ENCODE measurements around the gene PWWP2B. TPM values are rescaled to one million over a fixed set of nuclear protein-coding genes. Genes with fewer than 3 reads are reported as not detected.
A peak's percentile ranks its signal among the peaks of the same experiment; 100 is the strongest.
"Not testable (repeated sequence)": the region's sequence is repeated elsewhere in the genome, so short reads cannot be mapped to it uniquely, and the experiment has no call there.

The PWWP2B gene
- polyA plus RNA-seq, 6 donors from 2014 or later: 3.3 to 10.3 (median 6.2) TPM

GRCh38 chr10:132376394-132376851 is 20.6 kb upstream of the PWWP2B start:
- Mint-ChIP-seq H3K4me3 (no peak overlapping the region), H3K4me1 (peaks cover 0 to 5% (median 4%) of the 10 kb centered on the region in 3 donors), H3K27ac (peak overlapping the region in 1 of 6 donors; percentile 40), H3K9me3 (no peaks in the 10 kb centered on the region), H3K27me3 (peaks cover 5 to 17% (median 12%) of the 10 kb centered on the region in 3 donors), H3K36me3 (peaks cover 0 to 8% of the 10 kb centered on the region in 2 donors)
- no peak for DNase-seq
- ATAC-seq (ENCODE audit: low read depth in 2 of 2): no peak

- Mint-ChIP-seq H3K4me1 (no peaks in the 10 kb centered on the region), H3K36me3 (peaks cover 0 to 8% of the 10 kb centered on the region in 2 donors), H3K27me3 (peaks cover 0 to 8% (median 6%) of the 10 kb centered on the region in 3 donors), H3K27ac (no peak overlapping the region), H3K4me3 (no peak overlapping the region), H3K9me3 (no peaks in the 10 kb centered on the region)
- ATAC-seq (ENCODE audit: low read depth in 2 of 2) (no peak), DNase-seq (no peak)
Measured at GRCh38 chr10:132377326-132377725, 19.7 kb upstream of the PWWP2B start.

- not testable (repeated sequence) for H3K9me3 Mint-ChIP-seq; H3K4me1 Mint-ChIP-seq; H3K27ac Mint-ChIP-seq; ATAC-seq (ENCODE audit: low read depth in 2 of 2); DNase-seq; H3K27me3 Mint-ChIP-seq; H3K4me3 Mint-ChIP-seq; H3K36me3 Mint-ChIP-seq
Measured at GRCh38 chr10:132379026-132379425, 18.0 kb upstream of the PWWP2B start.

GRCh38 chr10:132380986-132381385 is 16.0 kb upstream of the PWWP2B start:
- H3K27ac Mint-ChIP-seq; H3K4me1 Mint-ChIP-seq; ATAC-seq (ENCODE audit: low read depth in 2 of 2); H3K36me3 Mint-ChIP-seq; H3K27me3 Mint-ChIP-seq; DNase-seq; H3K9me3 Mint-ChIP-seq; H3K4me3 Mint-ChIP-seq: not testable (repeated sequence)

GRCh38 chr10:132381741-132382140 is 15.3 kb upstream of the PWWP2B start:
- no peaks in the 10 kb centered on the region for H3K9me3 Mint-ChIP-seq
- H3K27me3 Mint-ChIP-seq: peaks cover 0 to 8% (median 6%) of the 10 kb centered on the region in 3 donors
- H3K4me3 Mint-ChIP-seq: no peak overlapping the region
- peaks cover 0 to 12% (median 7%) of the 10 kb centered on the region in 3 donors for H3K4me1 Mint-ChIP-seq
- DNase-seq: no peak
- no peak for ATAC-seq (ENCODE audit: low read depth in 2 of 2)
- H3K27ac Mint-ChIP-seq: peak overlapping the region in 1 of 6 donors; percentile 70
- peaks cover 0 to 8% of the 10 kb centered on the region in 2 donors for H3K36me3 Mint-ChIP-seq

GRCh38 chr10:132382231-132382922 is 14.6 kb upstream of the PWWP2B start:
- peaks cover 2 to 15% (median 9%) of the 10 kb centered on the region in 3 donors for H3K4me1 Mint-ChIP-seq
- H3K27me3 Mint-ChIP-seq: peaks cover 0 to 8% (median 6%) of the 10 kb centered on the region in 3 donors
- DNase-seq (no peak), ATAC-seq (ENCODE audit: low read depth in 2 of 2) (no peak)
- H3K4me3 Mint-ChIP-seq: peak overlapping the region in 1 of 8 donors; percentile 47
- H3K36me3 Mint-ChIP-seq: peaks cover 0 to 8% of the 10 kb centered on the region in 2 donors
- H3K27ac Mint-ChIP-seq: no peak overlapping the region
- H3K9me3 Mint-ChIP-seq: no peaks in the 10 kb centered on the region

GRCh38 chr10:132383101-132383500 is 13.9 kb upstream of the PWWP2B start:
- no peak for ATAC-seq (ENCODE audit: low read depth in 2 of 2)
- Mint-ChIP-seq H3K4me3 (no peak overlapping the region), H3K4me1 (peaks cover 8 to 21% (median 15%) of the 10 kb centered on the region in 3 donors), H3K27me3 (peaks cover 0 to 8% (median 6%) of the 10 kb centered on the region in 3 donors), H3K27ac (peak overlapping the region in 1 of 6 donors; percentile 6), H3K9me3 (no peaks in the 10 kb centered on the region), H3K36me3 (peaks cover 0 to 8% of the 10 kb centered on the region in 2 donors)
- no peak for DNase-seq

GRCh38 chr10:132383751-132384196 is 13.2 kb upstream of the PWWP2B start:
- H3K4me1 Mint-ChIP-seq: peaks cover 8 to 21% (median 15%) of the 10 kb centered on the region in 3 donors
- H3K36me3 Mint-ChIP-seq: peaks cover 0 to 8% of the 10 kb centered on the region in 2 donors
- H3K4me3 Mint-ChIP-seq: no peak overlapping the region
- peaks cover 0 to 8% (median 6%) of the 10 kb centered on the region in 3 donors for H3K27me3 Mint-ChIP-seq
- H3K9me3 Mint-ChIP-seq: no peaks in the 10 kb centered on the region
- DNase-seq (no peak), ATAC-seq (ENCODE audit: low read depth in 2 of 2) (no peak)
- H3K27ac Mint-ChIP-seq: peak overlapping the region in 3 of 6 donors; percentile 16 to 93 (median 79)

- Mint-ChIP-seq H3K36me3 (no peaks in the 10 kb centered on the region), H3K27ac (peak overlapping the region; percentile 24 to 93 (median 76)), H3K4me3 (peak overlapping the region in 2 of 8 donors; percentile 41 to 61), H3K9me3 (no peaks in the 10 kb centered on the region), H3K27me3 (no peaks in the 10 kb centered on the region), H3K4me1 (peaks cover 8 to 21% (median 15%) of the 10 kb centered on the region in 3 donors)
- DNase-seq: no peak
- no peak for ATAC-seq (ENCODE audit: low read depth in 2 of 2)
Measured at GRCh38 chr10:132384618-132385388, 12.2 kb upstream of the PWWP2B start.

GRCh38 chr10:132385389-132385667 is 11.7 kb upstream of the PWWP2B start:
- Mint-ChIP-seq H3K27ac (peak overlapping the region in 5 of 6 donors; percentile 60 to 93 (median 81)), H3K36me3 (no peaks in the 10 kb centered on the region), H3K4me3 (peak overlapping the region in 1 of 8 donors; percentile 41), H3K4me1 (peaks cover 8 to 21% (median 15%) of the 10 kb centered on the region in 3 donors), H3K9me3 (no peaks in the 10 kb centered on the region), H3K27me3 (no peaks in the 10 kb centered on the region)
- DNase-seq (no peak), ATAC-seq (ENCODE audit: low read depth in 2 of 2) (no peak)

- ATAC-seq (ENCODE audit: low read depth in 2 of 2) (no peak), DNase-seq (no peak)
- H3K4me1 Mint-ChIP-seq: peaks cover 8 to 21% (median 15%) of the 10 kb centered on the region in 3 donors
- H3K27me3 Mint-ChIP-seq: no peaks in the 10 kb centered on the region
- no peaks in the 10 kb centered on the region for H3K9me3 Mint-ChIP-seq
- H3K4me3 Mint-ChIP-seq: peak overlapping the region in 1 of 8 donors; percentile 33
- H3K36me3 Mint-ChIP-seq: no peaks in the 10 kb centered on the region
- peak overlapping the region; percentile 44 to 97 (median 87) for H3K27ac Mint-ChIP-seq
Measured at GRCh38 chr10:132385721-132386418, 11.1 kb upstream of the PWWP2B start.

- H3K27ac Mint-ChIP-seq: peak overlapping the region in 5 of 6 donors; percentile 64 to 97 (median 89)
- peaks cover 8 to 21% (median 15%) of the 10 kb centered on the region in 3 donors for H3K4me1 Mint-ChIP-seq
- H3K4me3 Mint-ChIP-seq: peak overlapping the region in 4 of 8 donors; percentile 22 to 79 (median 39)
- H3K9me3 Mint-ChIP-seq: no peaks in the 10 kb centered on the region
- H3K27me3 Mint-ChIP-seq: no peaks in the 10 kb centered on the region
- H3K36me3 Mint-ChIP-seq: no peaks in the 10 kb centered on the region
- no peak for DNase-seq
- ATAC-seq (ENCODE audit: low read depth in 2 of 2): no peak
Measured at GRCh38 chr10:132386419-132386831, 10.6 kb upstream of the PWWP2B start.

GRCh38 chr10:132386896-132387295 is 10.1 kb upstream of the PWWP2B start:
- Mint-ChIP-seq H3K27ac (peak overlapping the region in 5 of 6 donors; percentile 64 to 98 (median 93)), H3K4me3 (peak overlapping the region in 4 of 8 donors; percentile 34 to 79 (median 62)), H3K4me1 (peaks cover 11 to 22% (median 16%) of the 10 kb centered on the region in 3 donors)
- DNase-seq; H3K9me3 Mint-ChIP-seq; H3K27me3 Mint-ChIP-seq; H3K36me3 Mint-ChIP-seq; ATAC-seq (ENCODE audit: low read depth in 2 of 2): not testable (repeated sequence)
